Jurkat, Clone E6-1 (cell line): ENCODE results near the gene OXER1.
"Not testable (repeated sequence)": the region's sequence is repeated elsewhere in the genome, so short reads cannot be mapped to it uniquely, and the experiment has no call there.

Experiments
- DNase-seq: peaks from one replicate; pipeline ENCODE4 v3.0.0-alpha.2; 2011; ENCODE audit warnings: low read depth, low spot score
- H3K4me3 ChIP-seq: 2 replicates; pipeline ENCODE4 v1.5.1; 2011; ENCODE audit warnings: mild to moderate bottlenecking, low read length, control low read depth, moderate library complexity

OXER1 gene

GRCh38 chr2:42755191-42755880 is 8.6 kb downstream of the OXER1 start:
- DNase-seq, result no peak
- H3K4me3 ChIP-seq, result no peak overlapping the region

GRCh38 chr2:42754776-42755140 is 9.2 kb downstream of the OXER1 start:
- DNase-seq, result no peak
- H3K4me3 ChIP-seq, result no peak overlapping the region

GRCh38 chr2:42754021-42754775 is 9.7 kb downstream of the OXER1 start:
- DNase-seq, result no peak
- no peak overlapping the region for H3K4me3 ChIP-seq

DNA sequence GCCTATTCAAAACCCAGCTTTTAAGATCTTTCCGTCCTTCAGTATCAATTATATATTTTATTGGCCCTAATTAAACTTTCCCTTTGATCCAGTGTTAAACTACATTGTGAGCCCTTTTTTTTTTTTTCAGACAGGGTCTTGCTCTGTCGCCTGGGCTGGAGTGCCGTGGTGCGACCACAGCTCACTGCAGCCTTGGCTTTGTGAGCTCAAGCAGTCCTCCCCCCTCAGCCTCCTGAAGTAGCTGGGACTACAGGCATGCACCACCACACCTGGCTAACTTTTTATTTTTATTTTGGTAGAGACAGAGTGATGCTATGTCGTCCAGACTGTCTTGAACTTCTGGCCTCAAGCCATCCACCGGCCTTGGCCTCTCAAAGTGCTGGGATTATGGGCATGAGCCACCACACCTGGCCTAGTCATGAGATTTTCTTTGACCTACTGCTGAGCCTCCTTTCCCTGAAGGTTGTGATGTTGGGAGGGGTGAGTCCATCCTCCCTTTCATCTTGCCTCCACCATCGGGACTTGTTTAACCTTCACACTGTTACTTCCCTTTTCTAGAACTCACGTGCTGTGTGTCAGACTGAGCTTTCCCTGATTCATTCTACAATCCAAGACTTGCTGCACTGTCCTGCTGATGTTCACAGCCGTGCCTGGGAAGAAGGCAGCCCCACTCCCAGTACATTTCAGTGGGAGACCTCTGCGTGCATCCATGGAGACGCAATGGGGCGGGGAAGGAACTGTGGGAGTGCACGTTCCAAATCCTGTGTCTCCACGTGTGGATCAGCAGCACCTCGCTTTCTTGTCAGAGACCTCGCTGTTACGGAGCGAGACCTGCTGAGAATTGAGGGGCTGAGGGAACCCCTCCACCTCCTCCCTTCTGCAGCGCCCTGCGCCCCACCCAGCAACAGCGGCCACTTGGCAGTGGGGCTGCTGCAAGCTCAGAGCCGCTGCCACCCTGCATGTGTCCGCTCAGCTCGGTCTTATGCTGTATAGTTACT is 10.8 kb downstream of the OXER1 start:
- no peak overlapping the region for H3K4me3 ChIP-seq
- DNase-seq, result no peak

DNA sequence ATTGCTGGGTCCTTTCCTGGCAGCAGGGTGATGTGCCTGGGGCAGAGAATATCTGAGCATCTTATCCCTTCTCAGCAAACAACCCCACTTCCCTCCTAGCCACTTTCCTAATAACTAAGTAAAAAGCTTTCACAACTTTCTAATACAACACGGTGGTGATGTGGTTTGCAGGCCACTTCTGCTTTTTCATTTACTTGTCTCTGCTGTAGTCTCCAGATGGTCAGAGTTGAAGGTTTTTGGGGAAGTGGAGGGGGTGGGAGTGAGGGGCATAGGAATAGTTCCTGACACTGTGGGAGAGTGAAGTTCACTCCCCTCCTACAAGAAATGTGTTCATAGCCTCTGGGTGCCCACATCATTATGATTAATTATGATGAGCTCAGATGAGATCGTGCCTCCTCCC is 11.6 kb downstream of the OXER1 start:
- H3K4me3 ChIP-seq, result no peak overlapping the region
- no peak for DNase-seq

- no peak overlapping the region for H3K4me3 ChIP-seq
- DNase-seq, result no peak
Observed at GRCh38 chr2:42748840-42749239, 15.1 kb downstream of the OXER1 start.

- no peak overlapping the region for H3K4me3 ChIP-seq
- DNase-seq, result no peak
Observed at GRCh38 chr2:42747422-42747821, 16.5 kb downstream of the OXER1 start.

GRCh38 chr2:42744545-42745082 is 19.3 kb downstream of the OXER1 start:
- DNase-seq, result no peak

GRCh38 chr2:42743659-42743990 is 20.3 kb downstream of the OXER1 start:
- H3K4me3 ChIP-seq, result no peak overlapping the region
- no peak for DNase-seq

More at GRCh38 chr2:42744545-42745082, 19.3 kb downstream of the OXER1 start:
- no peak overlapping the region for H3K4me3 ChIP-seq

DNA sequence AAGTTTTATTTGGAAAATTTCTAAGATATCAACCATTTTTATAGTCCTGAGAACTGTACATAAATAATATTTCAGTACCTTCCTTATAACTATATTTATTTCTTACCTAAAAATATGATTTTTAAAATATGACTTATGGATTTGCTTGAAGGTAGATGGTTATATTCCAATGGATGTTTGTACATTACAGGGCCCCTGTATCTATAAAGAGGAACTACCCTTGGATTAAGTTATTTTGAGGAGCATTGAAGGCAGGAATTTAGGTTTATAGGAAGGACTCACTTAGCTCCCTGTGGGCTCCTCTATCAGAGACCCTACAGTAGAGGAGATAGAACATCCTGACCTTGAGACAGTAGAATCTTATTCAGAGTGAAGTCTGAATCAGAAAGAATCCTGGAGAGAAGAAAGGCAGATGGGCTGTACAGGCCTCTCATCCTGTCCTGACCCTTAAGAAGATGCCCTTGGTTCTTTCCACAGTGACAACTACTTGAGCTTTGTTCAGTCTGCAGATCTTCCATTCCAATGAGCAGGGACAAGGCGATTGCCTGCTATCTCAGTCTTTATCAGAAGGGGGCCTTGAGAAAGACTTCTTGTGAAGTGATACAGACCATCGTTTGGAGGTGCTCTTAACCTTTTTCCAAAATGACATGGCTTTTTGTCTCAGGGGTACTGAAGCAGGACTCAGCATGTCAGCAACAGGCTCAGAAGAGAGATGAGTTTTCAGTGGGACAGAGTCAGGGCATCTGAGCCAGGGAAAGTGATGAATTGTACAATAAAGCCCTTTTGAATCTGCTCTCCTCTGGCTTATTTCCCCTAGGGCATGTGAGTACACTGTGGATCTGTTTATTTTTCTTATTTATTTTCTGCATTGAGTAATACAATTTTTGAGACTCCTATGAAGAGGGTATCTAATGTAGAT is 20.9 kb downstream of the OXER1 start:
- DNase-seq, result no peak
- H3K4me3 ChIP-seq, result no peak overlapping the region

GRCh38 chr2:42741140-42741539 is 22.8 kb downstream of the OXER1 start:
- DNase-seq, result no peak
- no peak overlapping the region for H3K4me3 ChIP-seq

DNA sequence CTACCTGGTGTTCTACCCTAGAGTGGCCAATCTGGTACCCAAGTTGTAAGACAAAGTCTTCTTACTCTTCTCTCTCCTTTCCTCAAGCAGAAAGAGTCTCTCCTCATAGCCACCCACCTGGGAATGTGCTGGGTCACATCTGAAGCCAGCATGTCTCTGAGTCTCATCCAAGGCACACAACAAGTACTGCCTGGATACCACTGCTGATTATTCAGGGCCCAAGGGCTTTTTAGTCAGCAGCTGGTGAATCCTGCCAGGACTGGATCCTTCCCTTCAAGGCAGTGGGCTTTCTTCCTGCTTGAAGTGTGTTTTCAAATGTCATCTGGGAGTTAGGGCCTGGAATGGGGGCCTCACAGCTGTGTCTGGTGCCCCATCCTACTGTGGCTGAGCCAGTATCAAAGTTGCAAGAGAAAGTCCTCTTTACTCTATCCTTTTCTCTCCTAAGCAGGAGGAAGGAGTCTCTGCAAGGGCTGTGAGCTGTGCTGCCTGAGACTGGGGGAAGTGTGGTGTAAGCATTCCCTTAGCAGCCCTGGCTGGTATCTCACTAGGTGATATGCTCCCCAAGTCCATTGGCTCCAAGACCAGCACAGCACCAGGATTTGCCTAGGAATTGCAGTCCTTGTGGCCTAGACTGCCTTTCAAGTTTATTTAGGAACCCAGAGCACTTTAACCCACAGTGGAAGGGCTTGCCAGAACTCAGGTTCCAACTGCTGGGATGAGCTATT is 27.2 kb downstream of the OXER1 start:
- DNase-seq, result no peak
- H3K4me3 ChIP-seq, result no peak overlapping the region

GRCh38 chr2:42733852-42734251 is 30.1 kb downstream of the OXER1 start:
- DNase-seq, result no peak
- no peak overlapping the region for H3K4me3 ChIP-seq

DNA sequence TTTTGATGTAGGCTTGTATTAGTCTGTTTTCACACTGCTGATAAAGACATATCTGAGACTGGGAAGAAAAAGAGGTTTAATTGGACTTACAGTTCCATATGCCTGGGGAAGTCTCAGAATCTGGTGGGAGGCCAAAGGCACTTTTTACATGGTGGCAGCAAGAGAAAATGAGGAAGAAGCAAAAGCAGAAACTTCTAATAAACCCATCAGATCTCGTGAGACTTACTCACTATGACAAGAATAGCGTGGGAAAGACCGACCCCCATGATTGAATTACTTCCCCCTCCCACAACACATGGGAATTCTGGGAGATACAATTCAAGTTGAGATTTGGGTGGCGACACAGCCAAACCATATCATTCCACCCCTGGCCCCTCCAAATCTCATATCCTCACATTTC is 32.6 kb downstream of the OXER1 start:
- not testable (repeated sequence) for DNase-seq, H3K4me3 ChIP-seq

DNA sequence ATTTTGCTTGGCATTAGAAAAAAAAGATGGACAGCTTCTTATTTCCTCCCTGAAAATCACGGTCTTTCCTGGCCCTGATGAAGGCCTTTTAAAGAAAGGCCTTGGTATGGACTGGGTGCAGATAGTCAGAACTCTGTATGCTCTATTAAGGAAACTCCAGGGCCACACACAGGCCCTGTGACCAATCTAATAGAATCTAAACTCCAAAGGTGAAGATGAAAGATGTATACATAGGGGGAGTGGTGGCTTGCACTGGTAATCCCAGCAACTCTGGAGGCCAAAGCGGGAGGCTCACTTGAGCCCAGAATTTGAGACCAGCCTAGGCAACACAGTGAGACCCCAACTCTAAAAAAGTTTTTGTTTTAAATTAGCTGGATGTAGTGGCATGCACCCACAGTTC is 37.3 kb downstream of the OXER1 start:
- DNase-seq, result no peak
- H3K4me3 ChIP-seq, result no peak overlapping the region

GRCh38 chr2:42725657-42726056 is 38.3 kb downstream of the OXER1 start:
- DNase-seq, result no peak

DNA sequence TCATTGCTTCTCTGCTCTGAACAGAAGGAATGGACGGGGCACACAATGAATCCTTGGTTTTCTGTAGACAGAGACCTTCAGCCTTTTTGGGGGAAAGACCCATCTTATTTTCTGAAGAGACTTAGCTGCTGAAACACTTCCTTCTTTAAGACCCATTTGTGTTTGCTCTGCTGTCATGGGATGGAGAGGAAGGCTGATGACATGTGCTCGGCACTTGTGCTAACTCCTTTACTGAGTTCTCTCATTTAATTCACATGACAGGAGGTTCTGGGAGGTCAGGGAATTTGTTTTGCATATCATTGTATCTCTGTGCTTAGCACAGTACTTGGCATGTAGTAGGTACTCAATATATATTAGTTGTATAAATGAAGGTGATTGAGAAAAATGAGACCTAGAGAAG is 39.0 kb downstream of the OXER1 start:
- DNase-seq, result no peak
- no peak overlapping the region for H3K4me3 ChIP-seq

More at GRCh38 chr2:42725657-42726056, 38.3 kb downstream of the OXER1 start:
- no peak overlapping the region for H3K4me3 ChIP-seq

DNA sequence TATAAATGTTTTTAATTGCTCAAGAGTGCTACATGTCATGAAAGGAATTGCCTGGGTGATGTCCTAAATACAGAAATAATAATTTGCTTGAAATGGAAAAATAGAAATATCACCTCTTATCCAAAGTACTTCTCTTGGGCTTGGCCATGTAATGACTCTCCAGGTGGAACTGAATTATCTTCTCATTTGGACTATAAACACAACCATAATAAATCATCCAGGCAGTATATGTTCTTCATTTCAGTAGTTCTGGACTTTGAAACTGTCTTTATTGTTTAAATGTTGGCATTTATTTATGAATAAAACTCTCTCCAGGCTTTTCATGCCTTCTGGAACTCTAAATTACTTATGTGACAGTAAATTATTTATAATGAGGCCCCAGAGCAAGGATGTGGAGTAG is 40.5 kb downstream of the OXER1 start:
- H3K4me3 ChIP-seq, result no peak overlapping the region
- no peak for DNase-seq
